Dermis blood vessel endothelial cell (primary cell): Measurements from ENCODE around the gene CIROP. TPM values are rescaled to one million over a fixed set of nuclear protein-coding genes. Genes with fewer than 3 reads are reported as not detected.
"Not testable (repeated sequence)": the region's sequence is repeated elsewhere in the genome, so short reads cannot be mapped to it uniquely, and the experiment has no call there.

Experiments
- DNase-seq: peaks from one replicate; pipeline ENCODE4 v3.0.0; 2010
- total RNA-seq: library from RNA; depleted of rRNA; stranded (reverse); fragments of >200 nt; gene quantifications from 2 replicates; pipeline ENCODE4 v1.2.3, GENCODE V29; 2014

Gene CIROP
- total RNA-seq, 1 donor from 2014 or later: not detected

DNA sequence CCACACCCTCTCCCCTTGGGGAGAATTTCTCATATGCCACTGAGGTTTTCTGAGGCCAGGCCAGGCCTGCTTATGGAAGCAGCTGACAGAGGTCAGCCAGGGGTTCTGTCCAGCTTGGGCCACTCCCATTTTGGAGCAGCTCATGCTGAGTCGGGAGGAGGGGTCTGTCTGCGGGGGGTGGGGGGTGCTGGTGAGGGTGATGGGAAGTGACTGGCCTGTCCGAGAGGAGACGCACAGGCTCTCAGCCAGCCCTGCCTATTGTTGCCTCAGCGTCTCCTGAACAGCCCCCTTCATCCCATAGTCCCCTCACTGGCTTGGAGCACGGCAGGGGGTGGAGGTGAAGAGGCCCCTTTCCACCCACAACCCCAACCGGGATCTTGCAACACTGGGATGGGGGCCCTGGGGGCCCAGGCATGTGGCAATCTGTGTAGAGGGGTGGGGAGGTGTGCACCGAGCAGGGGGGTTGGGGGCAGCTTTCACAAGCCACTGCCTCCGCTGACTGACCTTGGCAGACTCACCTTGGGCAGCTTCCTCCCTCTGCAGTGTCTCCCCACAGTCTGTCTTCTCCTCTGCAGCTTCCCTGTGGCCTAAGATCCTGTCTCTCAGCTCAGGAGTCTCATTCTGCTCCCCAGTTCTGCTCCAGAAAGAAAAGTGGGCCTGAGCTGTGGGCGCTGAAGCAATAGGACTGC, 8.8 kb upstream of the CIROP start:
- DNase-seq: no peak

DNA sequence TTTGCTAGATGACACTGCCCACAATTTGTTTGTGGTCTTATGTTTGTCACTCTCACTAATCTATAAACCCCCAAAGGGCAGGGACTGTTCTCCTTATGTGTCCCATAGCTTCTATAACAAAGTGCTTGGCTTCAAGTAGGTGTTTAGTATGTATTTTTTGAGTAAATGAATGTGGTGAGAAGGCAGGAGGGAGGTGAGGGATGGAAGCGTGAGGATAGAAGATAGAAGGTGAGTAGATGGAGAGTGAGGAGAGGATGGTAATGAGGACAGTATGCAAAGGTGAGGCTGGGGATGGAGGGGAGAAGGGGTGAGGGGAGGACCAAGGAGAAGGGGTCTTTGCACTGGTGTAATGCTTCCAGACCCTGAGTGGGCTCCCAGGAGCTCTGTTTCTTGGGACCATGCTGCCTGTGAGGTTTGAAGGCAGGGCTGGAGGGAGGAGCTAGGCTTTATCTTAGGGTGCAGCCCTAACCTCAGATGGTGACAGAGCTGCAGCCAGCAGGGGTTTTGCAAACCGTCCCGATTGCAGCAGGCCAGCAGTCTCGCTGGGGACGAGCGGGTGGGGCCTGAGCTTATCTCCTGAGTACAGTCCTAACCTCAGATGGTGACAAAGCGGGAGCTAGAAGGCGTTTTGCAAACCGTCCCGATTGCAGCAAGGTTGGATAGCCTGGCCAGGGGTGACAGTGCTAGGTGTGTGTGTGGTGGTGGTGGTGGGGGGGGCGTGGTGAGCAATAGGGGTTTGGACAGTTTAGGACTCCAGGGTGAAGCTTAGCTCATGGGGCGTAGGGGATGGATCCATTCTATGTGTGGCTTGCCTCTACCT, 7.8 kb upstream of the CIROP start:
- no peak for DNase-seq

DNA sequence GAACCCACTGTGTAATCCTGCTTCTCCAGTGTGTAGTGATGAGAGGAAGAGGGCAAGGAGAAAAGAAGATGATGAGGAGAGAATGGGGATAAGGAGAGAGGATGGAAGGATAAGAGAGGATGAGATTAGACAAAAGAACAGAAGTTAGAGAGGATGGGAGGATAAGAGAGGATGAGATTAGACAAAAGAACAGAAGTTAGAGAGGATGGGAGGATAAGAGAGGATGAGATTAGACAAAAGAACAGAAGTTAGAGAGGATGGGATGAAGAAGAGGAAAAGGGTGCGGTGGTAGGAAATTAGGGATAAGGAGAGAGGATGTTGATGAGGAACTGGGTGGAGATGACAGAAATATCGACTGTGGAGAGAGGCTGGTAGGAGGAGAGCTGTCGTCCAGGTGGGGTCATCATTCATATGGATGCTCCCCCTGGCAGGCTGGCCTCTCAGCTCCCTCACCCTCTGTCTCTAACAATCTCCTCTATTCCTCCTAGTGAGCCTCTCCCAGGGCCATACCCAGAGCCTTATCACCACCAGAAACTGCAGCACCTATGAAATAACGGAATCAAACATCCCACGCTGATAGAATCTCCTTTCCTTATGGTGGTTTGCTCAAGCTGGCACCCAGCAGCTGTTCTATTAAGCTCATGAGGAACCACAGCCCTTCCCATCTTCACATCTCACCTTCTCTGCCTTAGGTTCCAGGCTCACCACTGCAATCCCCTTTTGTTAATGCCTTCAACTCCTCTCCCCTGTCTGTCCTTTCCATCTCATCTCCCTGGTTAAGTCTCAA, 6.0 kb upstream of the CIROP start:
- no peak for DNase-seq

DNA sequence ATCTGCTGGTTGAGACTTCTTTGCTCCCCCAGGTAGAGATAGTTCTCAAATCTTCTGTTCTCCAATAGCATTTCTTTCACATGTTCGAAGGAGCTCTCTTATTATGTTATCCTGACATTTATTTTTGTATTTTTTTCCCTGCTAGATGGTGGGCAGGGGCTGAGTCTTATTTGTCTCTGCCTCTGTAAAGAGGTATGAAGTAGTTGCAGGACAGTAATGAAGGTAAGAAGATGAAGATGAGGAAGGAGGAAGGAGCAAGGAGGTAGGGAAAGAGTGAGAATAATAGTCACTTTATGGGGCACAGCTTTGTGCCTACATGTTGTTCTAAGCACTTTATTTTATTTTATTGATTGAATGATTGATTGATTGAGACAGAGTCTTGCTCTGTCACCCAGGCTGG, 5.0 kb upstream of the CIROP start:
- no peak for DNase-seq

DNA sequence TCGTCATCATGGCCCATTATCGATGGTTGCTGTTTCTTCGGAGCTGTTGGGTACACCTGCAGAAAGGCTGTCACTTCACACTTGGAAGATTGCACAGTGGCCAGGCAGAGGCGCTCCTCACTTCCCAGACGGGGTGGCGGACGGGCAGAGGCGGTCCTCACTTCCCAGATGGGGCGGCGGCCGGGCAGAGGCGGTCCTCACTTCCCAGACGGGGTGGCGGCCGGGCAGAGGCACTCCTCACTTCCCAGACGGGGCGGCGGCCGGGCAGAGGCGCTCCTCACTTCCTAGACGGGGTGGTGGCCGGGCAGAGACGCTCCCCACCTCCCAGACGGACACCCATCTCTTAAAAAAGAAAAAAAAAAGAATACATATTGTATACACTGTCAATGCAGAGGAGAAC, 3.4 kb upstream of the CIROP start:
- DNase-seq: not testable (repeated sequence)

DNA sequence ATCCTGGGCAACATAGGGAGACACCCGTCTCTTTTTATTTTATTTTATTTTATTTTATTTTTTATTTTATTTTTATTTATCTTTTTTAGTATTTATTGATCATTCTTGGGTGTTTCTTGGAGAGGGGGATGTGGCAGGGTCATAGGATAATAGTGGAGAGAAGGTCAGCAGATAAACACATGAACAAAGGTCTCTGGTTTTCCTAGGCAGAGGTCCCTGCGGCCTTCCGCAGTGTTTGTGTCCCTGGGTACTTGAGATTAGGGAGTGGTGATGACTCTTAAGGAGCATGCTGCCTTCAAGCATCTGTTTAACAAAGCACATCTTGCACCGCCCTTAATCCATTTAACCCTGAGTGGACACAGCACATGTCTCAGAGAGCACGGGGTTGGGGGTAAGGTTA, 2.8 kb upstream of the CIROP start:
- DNase-seq: not testable (repeated sequence)

DNA sequence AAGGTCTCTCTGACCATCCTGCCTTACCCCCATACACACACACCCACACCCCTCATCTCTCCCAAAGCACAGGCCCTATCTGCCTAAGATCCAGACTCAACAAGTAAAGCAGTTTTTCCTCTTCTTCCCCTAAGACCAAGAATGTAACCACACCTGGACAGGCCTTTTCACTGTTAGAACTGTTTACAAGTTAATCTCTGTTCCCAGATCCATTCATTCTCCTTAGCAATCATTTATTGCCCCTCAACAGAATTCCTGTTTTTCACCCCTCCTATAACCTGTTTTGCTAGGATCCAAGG, 1.9 kb upstream of the CIROP start:
- no peak for DNase-seq

DNA sequence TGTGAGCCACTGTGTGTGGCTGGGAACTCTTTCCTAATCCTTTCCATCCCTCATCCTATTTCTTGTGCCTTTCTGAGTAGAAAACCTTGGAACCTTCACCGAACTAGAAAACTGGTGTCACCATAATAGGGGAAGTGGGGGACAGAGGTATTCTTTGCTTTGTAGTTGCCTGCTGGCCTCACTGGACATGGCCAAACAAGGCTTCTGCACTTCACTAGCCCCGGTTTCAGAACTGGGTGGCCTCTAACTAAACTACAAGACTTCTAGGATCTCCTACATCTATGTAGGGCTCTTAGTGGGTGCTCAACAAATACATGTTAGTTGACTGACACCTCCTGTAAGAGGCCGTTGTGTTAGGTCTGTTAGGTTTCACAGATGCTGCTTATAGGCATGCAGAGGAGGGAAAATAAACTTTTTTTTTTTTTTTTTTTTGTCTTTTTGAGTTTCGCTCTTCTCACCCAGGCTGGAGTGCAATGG, 597 bp upstream of the CIROP start:
- DNase-seq: no peak

DNA sequence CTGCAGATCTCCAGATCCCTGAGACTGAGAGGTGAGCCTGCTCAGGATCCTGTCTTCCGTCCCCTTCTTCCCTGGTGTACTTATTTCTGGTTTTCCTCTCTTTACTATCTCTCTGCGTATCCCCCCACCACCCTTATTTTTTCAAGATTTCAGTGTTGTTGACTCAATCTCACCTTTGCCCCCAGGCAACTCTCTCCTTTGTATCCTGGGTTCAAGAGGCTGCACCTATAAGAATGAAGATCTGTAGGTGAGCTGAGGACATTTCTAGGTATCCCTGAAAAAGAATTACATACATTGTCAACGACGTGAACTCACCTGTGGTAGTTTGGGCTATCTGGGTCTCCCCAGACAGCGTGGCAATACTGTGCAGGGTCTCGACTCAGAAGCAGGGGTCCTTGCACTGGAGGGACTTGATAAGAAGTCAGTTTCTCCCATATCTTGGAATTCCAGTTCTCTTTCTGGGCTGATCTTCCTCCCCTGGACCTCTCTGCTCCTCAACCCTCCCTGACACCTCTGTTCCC, 659 bp downstream of the CIROP start:
- DNase-seq: no peak

DNA sequence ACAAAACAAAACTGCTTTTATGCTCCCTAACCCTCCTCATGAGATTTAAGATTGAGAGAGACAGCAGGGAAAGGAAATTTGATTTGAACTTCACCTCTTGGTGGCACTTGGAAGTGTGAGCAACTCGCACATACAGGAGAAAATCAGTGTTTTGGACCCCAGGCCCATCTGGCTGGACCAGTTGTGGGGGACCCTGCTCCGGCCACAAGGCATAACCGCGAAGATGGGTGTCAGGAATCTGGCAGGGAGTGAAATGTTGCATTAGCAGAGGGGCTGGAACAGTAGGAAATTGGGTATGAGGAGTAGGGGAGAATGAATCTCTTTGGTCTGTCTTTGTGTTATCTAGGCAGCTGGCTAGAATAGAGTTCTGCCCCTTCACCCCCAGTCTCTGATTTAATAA, 1.2 kb downstream of the CIROP start:
- DNase-seq: no peak

DNA sequence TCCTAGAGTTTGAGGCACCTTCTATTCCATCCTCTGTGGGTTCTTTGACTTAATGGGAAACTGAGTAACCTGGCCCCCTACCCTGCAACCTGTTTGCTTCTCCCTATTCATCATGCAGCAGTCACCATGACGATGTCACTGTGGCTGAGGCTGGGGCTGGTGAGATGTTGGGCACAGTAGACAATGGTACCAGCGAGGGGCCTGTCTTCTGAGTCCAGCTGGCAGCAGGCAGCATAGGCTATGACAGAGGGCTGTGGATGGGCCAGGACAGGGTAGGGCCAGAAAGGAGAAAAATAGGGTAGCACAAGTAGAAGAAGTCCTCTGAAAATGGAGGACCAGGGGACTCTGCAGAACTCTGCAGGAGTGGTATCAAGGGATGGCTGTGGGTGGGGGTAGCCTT, 2.0 kb downstream of the CIROP start:
- DNase-seq: no peak

DNA sequence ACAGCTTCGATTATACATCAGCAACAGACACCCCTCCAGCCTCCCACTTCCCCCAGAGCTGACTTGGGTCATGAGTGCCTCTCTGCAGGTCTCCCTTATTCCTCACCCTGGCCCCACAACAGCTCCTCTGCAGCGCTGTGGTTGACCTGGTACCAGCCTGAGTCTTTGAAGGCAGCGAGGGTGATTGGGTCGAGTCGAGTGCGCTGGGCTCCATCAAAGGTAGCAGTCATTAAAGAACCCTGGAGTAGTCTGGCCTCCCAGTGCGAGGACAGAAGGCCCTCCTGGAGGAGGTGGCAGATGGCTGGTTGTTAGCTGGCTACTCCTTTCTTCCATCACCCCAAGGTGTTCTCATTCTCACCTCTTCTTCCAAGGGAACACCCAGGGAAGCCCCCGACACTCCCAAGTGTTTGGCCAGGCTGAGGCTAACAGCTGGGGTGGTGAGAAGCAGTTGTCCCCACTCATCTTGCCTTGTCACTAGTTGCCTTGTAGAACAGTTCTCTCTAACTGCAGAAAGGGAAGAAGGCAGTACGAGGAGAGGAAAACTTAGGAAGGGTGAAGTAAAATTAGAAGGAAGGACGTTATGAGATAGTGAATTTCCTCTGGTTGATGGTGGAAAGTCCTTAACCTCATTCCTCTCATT, 2.7 kb downstream of the CIROP start:
- DNase-seq: no peak

DNA sequence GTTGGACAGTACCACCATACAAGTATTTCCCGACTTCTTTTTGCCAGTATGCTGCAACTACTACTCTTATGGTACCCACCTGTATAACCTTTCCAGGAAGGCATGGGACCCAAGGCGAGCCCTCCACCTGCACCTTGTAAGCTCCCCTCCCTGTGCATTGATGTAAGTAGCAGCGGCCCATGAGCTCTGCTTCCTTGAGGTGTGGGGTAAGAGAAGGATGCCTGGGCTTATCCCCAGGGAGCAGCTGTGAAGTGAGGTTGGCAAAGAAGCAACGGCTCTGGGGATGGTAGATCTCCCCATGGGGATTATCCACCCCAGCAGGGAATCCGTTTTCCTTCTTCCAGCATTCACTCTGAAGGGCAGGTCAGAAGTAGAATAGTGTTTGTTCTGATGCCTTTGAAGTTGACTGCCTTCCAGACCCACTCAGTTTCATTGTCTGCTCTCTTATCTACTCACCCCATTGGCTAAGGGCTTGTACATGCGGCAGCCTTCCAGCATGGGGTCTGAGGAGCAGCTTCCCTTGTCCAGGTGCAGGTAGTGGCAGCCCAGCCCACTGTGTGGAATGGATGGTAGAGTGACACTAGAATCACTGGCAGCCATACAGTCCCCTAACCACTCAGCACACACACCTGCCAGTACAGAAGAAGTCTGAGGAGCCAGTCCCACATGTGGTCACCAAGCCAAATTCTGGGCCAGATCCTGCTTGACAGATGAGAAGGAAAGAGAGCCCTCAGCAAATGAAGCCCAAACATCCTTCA, 3.4 kb downstream of the CIROP start:
- DNase-seq: no peak

DNA sequence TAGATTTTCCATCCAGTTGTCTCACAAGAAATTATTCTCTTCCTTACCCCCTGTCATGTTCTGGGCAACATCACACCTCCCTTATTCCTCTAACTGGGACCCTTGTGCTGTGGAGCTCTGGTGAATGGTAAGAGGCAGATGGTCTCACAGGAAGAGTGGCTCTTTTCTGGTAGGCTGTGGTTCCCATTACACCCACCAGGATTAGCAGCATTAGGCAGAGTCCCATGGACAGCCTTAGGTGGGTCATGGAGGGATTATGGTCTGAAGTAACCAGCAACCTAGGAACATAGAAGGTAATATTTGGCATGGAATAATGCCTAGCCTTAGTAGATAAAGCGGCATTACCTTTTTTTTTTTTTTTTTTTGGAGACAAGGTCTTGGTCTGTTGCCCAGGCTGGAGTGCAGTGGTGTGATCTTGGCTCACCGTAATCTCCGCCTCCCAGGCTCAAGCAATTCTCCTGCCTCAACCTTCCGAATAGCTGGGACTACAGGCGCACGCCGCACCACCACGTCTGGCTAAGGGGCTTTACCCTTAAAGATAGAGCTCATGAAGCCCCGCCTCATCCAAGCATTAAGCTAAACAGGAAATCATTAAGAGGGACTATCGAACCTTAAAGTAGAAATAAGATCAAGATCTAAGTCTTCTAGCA, 5.5 kb downstream of the CIROP start:
- no peak for DNase-seq

DNA sequence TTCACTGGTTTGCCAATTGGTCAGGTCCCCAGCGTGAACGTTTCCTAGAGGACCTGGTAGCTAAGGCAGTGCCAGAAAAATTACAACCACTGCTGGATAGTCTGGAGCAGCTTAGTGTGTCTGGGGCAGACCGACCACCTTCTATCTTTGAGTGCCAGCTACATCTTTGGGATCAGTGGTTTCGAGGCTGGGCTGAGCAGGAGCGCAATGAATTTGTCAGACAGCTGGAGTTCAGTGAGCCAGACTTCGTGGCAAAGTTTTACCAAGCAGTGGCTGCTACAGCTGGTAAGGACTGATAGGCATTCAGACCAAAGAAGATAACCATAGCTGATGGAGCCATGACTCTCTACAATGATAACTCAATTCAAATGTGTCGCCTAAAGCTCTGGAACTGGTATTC, 7.0 kb downstream of the CIROP start:
- no peak for DNase-seq

DNA sequence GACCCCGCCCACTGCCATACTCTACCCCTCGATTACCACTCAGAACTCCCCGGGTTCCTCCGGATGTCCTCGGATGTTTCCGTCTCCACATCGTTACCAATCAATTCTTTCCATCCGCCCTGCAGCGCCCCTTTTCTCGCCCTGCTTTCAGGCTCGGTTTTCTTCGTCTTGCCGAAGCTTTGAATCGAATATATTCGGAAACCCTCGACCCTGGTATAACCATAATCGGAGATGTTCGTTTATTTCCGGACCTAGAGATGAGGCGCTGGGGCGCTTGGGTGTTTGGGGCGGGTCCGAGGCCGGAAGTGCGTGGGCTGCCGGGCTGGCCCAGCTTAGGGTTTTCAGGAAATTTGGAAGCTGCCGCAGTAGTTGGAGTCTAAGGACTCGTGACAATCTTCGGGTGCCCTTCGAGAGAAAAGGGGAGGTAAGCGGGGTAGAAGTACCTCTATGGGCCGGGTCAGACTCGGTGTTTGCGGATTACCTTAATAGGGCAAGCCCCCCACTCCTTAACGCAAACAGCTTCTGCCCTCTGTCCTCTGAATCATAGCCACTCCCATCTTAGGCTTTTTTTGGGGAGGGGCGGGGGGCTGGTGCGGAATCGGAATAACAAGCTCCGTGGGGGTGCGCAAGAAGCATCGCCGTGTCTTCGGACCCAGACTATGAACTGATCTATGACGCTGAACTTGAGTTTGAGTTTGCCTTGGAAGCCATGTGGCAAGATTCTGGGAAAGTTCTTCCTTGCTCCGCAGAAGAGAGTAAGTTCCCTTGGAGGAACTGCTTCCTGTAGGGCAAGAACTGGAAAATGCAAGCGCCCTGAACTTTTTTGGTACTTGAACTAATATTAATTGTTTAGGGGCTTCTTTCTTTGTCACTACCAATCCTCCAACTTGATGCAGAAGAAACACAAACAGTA, 9.3 kb downstream of the CIROP start, which contains the start of gene C14orf119:
C14orf119 (plus strand) TSS at position 310 of the 913 bp plus-strand sequence. CDS start 2,154 bp downstream, outside the sequence.
- peak; percentile 100 for DNase-seq

DNA sequence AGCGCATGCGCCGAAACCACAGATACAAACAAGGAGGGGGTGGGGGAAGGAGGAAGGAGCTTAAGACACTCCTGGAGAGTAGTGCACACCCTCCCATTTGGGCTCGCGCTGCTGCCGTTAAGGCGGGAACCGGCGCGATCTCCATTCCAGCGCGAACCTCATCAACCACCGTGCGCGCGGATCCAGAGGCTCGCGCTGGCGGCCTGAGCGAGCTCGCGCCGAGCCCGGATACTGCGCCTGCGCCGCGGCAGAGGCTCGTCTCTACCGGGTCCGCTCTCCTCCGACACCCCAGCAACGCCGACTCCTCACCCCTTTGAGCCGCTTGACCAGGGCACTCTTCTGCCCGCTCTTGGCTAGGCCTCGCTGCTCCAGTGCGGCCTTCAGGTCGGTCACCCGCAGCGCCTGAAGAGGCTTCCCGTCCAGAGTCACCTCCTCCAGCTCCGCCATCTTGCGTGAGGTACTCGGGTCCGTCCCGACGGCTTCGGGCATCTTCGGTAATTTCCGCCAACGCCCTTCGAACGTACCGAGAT, 10.1 kb downstream of the CIROP start, which contains the start of gene ACIN1:
ACIN1 (minus strand) TSS at position 471 of the 530 bp plus-strand sequence; CDS start at position 447, 24 bp downstream.
- peak; percentile 92 for DNase-seq

DNA sequence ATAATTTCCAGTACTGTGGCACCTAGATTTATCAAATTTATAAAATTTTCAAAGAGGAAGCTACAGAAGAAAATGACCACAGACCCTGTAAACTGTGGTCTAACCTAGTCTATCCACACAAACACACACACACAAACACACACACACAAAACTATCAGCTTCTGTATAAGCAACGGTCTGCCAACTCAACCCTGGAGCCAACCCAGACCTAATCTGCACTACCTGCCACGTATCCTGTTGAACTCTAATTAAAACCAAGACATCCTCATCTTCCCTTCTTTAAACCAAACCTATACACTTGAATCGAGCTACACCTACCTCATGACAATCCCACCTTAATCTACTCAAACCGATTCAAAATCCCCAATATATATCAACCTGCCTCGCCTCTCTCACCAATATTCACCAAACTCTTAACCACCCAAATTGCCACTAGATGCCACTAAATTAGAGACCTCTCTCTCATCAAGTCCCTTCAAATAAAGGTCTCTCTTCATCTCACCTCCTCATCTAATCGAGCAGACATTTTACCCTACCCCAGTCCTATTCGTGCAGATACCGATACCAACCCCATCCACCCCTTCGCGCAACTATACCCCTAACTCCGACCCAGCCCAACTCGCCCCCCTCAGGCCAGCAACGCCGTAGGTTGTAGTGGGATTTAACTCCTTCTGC, 10.7 kb downstream of the CIROP start:
- DNase-seq: no peak

DNA sequence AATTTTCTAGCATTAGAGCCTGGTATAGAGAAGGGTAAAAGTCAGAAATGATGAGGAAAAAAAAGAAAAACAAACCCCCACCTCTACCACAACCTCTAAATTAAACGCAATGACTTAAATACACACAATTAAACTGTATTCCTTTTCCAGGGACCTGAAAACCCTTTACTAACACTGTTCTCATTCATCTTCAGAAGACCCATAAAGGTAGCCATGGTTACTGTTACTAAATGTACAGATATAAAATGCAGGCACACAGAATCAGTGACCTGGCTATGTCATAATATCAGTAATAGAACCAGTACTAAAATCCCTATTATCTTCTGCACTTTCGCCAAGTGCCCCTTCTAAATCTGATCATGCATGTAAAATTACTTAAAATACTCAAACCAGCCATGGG, 11.3 kb downstream of the CIROP start:
- no peak for DNase-seq
